ENCODE data around the gene ARHGAP32. TPM values are rescaled to one million over a fixed set of nuclear protein-coding genes. Genes with fewer than 3 reads are reported as not detected.
"Not testable (repeated sequence)": the region's sequence is repeated elsewhere in the genome, so short reads cannot be mapped to it uniquely, and the experiment has no call there.

Gene ARHGAP32
- total RNA-seq, 3 donors from 2014 or later = 44.2 to 95.5 (median 62.0) TPM

- DNase-seq (no peak), ATAC-seq (no peak)
- Histone ChIP-seq H3K9me3 (no peaks in the 10 kb centered on the region), H3K4me1 (ENCODE audit: low read depth) (no peaks in the 10 kb centered on the region), H3K4me3 (no peak overlapping the region), H3K36me3 (ENCODE audit: low read depth) (no peaks in the 10 kb centered on the region)
- intact Hi-C loops (cut with DNase I, micrococcal nuclease) = no loop called here
- TF ChIP-seq CTCF (IDR thresholded peaks at IDR 0.05) = no peak
Measured at GRCh38 chr11:129131316-129131715, 60.8 kb downstream of the ARHGAP32 start.

DNA sequence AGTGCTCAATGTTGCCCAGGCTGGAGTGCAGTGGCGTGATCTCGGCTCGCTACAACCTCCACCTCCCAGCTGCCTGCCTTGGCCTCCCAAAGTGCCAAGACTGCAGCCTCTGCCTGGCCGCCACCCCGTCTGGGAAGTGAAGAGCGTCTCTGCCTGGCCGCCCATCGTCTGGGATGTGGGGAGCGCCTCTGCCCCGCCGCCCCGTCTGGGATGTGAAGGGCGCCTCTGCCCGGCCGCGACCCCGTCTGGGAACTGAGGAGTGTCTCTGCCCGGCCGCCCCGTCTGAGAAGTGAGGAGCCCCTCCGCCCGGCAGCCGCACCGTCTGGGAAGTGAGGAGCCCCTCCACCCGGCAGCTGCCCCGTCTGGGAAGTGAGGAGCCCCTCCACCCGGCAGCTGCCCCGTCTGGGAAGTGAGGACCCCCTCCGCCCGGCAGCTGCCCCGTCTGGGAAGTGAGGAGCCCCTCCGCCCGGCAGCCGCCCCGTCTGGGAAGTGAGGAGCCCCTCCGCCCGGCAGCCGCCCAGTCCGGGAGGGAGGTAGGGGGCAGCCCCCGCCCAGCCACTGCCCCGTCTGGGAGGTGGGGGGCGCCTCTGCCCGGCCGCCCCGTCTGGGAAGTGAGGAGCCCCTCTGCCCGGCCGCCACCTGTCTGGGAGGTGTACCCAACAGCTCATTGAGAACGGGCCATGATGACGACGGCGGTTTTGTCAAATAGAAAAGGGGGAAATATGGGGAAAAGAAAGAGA, 63.1 kb downstream of the ARHGAP32 start:
- H3K36me3 ChIP-seq (ENCODE audit: low read depth); H3K9me3 ChIP-seq; ATAC-seq; intact Hi-C loops (cut with DNase I, micrococcal nuclease); H3K4me3 ChIP-seq; H3K4me1 ChIP-seq (ENCODE audit: low read depth): not testable (repeated sequence)
- DNase-seq = peak in 1 of 3 donors; percentile 42

DNA sequence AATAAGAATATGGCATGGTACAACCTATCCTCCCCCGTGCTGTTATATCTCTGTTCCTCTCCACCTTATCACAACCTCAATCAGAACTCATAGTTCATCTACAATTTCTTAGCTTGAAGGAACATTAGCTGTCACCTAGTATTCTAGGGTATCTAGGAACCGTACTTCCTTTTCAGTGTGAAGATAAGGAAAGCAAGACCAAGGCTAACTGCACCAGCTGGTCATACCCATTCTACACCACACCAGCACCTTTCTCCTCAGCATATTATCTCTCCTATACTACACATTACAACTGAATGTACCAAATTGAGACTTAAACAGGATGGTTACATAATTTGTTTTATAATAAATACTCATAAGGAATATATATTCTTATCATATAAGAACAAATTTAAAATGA, 73.1 kb downstream of the ARHGAP32 start:
- intact Hi-C loops (cut with DNase I, micrococcal nuclease) = no loop called here
- peaks cover 3% of the 10 kb centered on the region for H3K4me1 ChIP-seq (ENCODE audit: low read depth)
- H3K9me3 ChIP-seq = no peaks in the 10 kb centered on the region
- no peak for ATAC-seq
- no peak for TF ChIP-seq CTCF (IDR thresholded peaks at IDR 0.05)
- no peak for DNase-seq
- H3K4me3 ChIP-seq = no peak overlapping the region
- no peaks in the 10 kb centered on the region for H3K36me3 ChIP-seq (ENCODE audit: low read depth)

GRCh38 chr11:129117595-129118350, 74.4 kb downstream of the ARHGAP32 start:
- H3K9me3 ChIP-seq = no peaks in the 10 kb centered on the region
- no peaks in the 10 kb centered on the region for H3K36me3 ChIP-seq (ENCODE audit: low read depth)
- DNase-seq (peak in 1 of 3 donors; percentile 70), ATAC-seq (peak; percentile 79)
- H3K4me3 ChIP-seq = no peak overlapping the region
- peak; percentile 32 for TF ChIP-seq CTCF (IDR thresholded peaks at IDR 0.05)
- intact Hi-C loops (cut with DNase I, micrococcal nuclease) = loop anchor here in 1 of 2 donors (2.0 kb wide), 1 partner anchor 213 kb away; no protein-coding TSS in a partner anchor
- peaks cover 3% of the 10 kb centered on the region for H3K4me1 ChIP-seq (ENCODE audit: low read depth)

GRCh38 chr11:129115652-129116586, 76.2 kb downstream of the ARHGAP32 start:
- ATAC-seq (no peak), DNase-seq (no peak)
- no peak overlapping the region for H3K4me3 ChIP-seq
- intact Hi-C loops (cut with DNase I, micrococcal nuclease) = loop anchor here in 1 of 2 donors (2.0 kb wide), 1 partner anchor 215 kb away; no protein-coding TSS in a partner anchor
- no peak for TF ChIP-seq CTCF (IDR thresholded peaks at IDR 0.05)
- peaks cover 3% of the 10 kb centered on the region for H3K4me1 ChIP-seq (ENCODE audit: low read depth)
- no peaks in the 10 kb centered on the region for H3K9me3 ChIP-seq
- H3K36me3 ChIP-seq (ENCODE audit: low read depth) = no peaks in the 10 kb centered on the region
